Ascending aorta (tissue), 2 donors: ENCODE results near the gene ARHGEF10L. TPM values are rescaled to one million over a fixed set of nuclear protein-coding genes. Genes with fewer than 3 reads are reported as not detected.

ENCODE experiments used
- DNase-seq, 2 donors: peaks; one replicate each; pipeline ENCODE4 v3.0.0-alpha.2; 2019; ENCODE audit warnings: low spot score in 2 of 2
- H3K27ac ChIP-seq, 2 donors: fragments of 200-600 bp; sonication (generic); one replicate each; pipeline ENCODE4 v1.5.1; 2016 to 2017; ENCODE audit warnings: mild to moderate bottlenecking in 1 of 2
- H3K27me3 ChIP-seq: fragments of 200-600 bp; sonication (generic); one replicate; pipeline ENCODE4 v1.5.1; 2017
- H3K36me3 ChIP-seq, 2 donors: fragments of 200-600 bp; sonication (generic); one replicate each; pipeline ENCODE4 v1.5.1; 2016
- H3K4me1 ChIP-seq, 2 donors: fragments of 200-600 bp; sonication (generic); one replicate each; pipeline ENCODE4 v1.5.1; 2016 to 2017; ENCODE audit warnings: mild to moderate bottlenecking in 1 of 2
- H3K4me3 ChIP-seq, 2 donors: fragments of 200-600 bp; sonication (generic); one replicate each; pipeline ENCODE4 v1.5.1; 2016 to 2017; ENCODE audit warnings: mild to moderate bottlenecking in 1 of 2
- H3K9me3 ChIP-seq, 2 donors: fragments of 200-600 bp; sonication (generic); one replicate each; pipeline ENCODE4 v1.5.1; 2016
- CTCF ChIP-seq, 3 experiments: fragments of 200-600 bp in 2 of 3; fragments of 450-650 bp in 1 of 3; sonication (generic) in 2 of 3; IDR thresholded peaks; one replicate each; pipeline ENCODE4 v1.5.1; 2016 to 2019; ENCODE audit warnings: antibody characterized with exemption in 3 of 3, mild to moderate bottlenecking in 1 of 3, moderate library complexity in 1 of 3
- intact Hi-C: fragments of 100-400 bp; cut with DNase I; formaldehyde crosslinking; loops from one replicate; pipeline ENCODE4 v1.15.1; 2023
- total RNA-seq: library from RNA; depleted of rRNA; stranded (reverse); fragments of >200 nt; gene quantifications from one replicate; pipeline ENCODE4 v1.1.0, GENCODE V29; 2016

The ARHGEF10L gene
- total RNA-seq, 1 donor from 2014 or later = 177 TPM

- H3K27me3 ChIP-seq = no peaks in the 10 kb centered on the region
- H3K4me3 ChIP-seq = no peak overlapping the region
- DNase-seq = no peak
- H3K27ac ChIP-seq = no peak overlapping the region
- intact Hi-C loops = no loop called here
- H3K4me1 ChIP-seq = peaks cover 0 to 28% of the 10 kb centered on the region in 2 donors
- H3K36me3 ChIP-seq = peaks cover 28 to 70% of the 10 kb centered on the region in 2 donors
- H3K9me3 ChIP-seq = no peaks in the 10 kb centered on the region
- no peak for TF ChIP-seq CTCF (IDR thresholded peaks at IDR 0.05)
Measured at GRCh38 chr1:17674726-17675500, 135.4 kb downstream of the ARHGEF10L start.

- Histone ChIP-seq H3K27ac (no peak overlapping the region), H3K36me3 (peaks cover 28 to 70% of the 10 kb centered on the region in 2 donors), H3K27me3 (no peaks in the 10 kb centered on the region), H3K4me1 (peaks cover 0 to 26% of the 10 kb centered on the region in 2 donors), H3K4me3 (no peak overlapping the region), H3K9me3 (no peaks in the 10 kb centered on the region)
- no peak for TF ChIP-seq CTCF (IDR thresholded peaks at IDR 0.05)
- intact Hi-C loops = no loop called here
- DNase-seq = no peak
Measured at GRCh38 chr1:17675744-17676143, 136.2 kb downstream of the ARHGEF10L start.

- Histone ChIP-seq H3K4me1 (peaks cover 0 to 22% of the 10 kb centered on the region in 2 donors), H3K4me3 (no peak overlapping the region), H3K9me3 (no peaks in the 10 kb centered on the region), H3K27me3 (no peaks in the 10 kb centered on the region), H3K36me3 (peaks cover 33 to 77% of the 10 kb centered on the region in 2 donors), H3K27ac (no peak overlapping the region)
- intact Hi-C loops = no loop called here
- no peak for DNase-seq
- TF ChIP-seq CTCF (IDR thresholded peaks at IDR 0.05) = no peak
Measured at GRCh38 chr1:17676387-17677060, 137.0 kb downstream of the ARHGEF10L start.

- Histone ChIP-seq H3K4me1 (peaks cover 0 to 16% of the 10 kb centered on the region in 2 donors), H3K9me3 (no peaks in the 10 kb centered on the region), H3K27ac (no peak overlapping the region), H3K4me3 (no peak overlapping the region), H3K27me3 (no peaks in the 10 kb centered on the region), H3K36me3 (peaks cover 33 to 81% of the 10 kb centered on the region in 2 donors)
- DNase-seq = no peak
- TF ChIP-seq CTCF (IDR thresholded peaks at IDR 0.05) = no peak
- intact Hi-C loops = no loop called here
Measured at GRCh38 chr1:17678011-17678410, 138.5 kb downstream of the ARHGEF10L start.

- intact Hi-C loops = loop anchor here (10.0 kb wide), 1 partner anchor 185 kb away; no protein-coding TSS in a partner anchor
- no peaks in the 10 kb centered on the region for H3K9me3 ChIP-seq
- DNase-seq = no peak
Measured at GRCh38 chr1:17679856-17680255, 140.4 kb downstream of the ARHGEF10L start.

More at GRCh38 chr1:17679856-17680255, 140.4 kb downstream of the ARHGEF10L start:
- Histone ChIP-seq H3K27ac (no peak overlapping the region), H3K36me3 (peaks cover 36 to 87% of the 10 kb centered on the region in 2 donors), H3K4me3 (no peak overlapping the region), H3K27me3 (no peaks in the 10 kb centered on the region), H3K4me1 (peaks cover 0 to 10% of the 10 kb centered on the region in 2 donors)
- no peak for TF ChIP-seq CTCF (IDR thresholded peaks at IDR 0.05)
